Psoas muscle (tissue), 8 donors: ENCODE measurements around the gene STK26. TPM values are rescaled to one million over a fixed set of nuclear protein-coding genes. Genes with fewer than 3 reads are reported as not detected.

Source experiments
- ATAC-seq, 4 donors: fragments of 200-7000 bp; cut with Tn5 transposase; one replicate each; pipeline ENCODE4 v1.9.1; 2020; ENCODE audit warnings: moderate library complexity in 3 of 4, mild to moderate bottlenecking in 2 of 4
- DNase-seq, 2 donors: peaks; one replicate each; pipeline ENCODE4 v3.0.0-alpha.2; 2020
- H3K27ac ChIP-seq: fragments of 200-600 bp; one replicate; pipeline ENCODE4 v1.8.0; 2022
- H3K27me3 ChIP-seq, 3 donors: fragments of 200-600 bp in 1 of 3; one replicate each; pipeline versions ENCODE4 v1.6.1 to v1.8.0; 2013 to 2022; ENCODE audit warnings: low read length in 2 of 3, mild to moderate bottlenecking in 2 of 3, moderate library complexity in 1 of 3; ENCODE audit not compliant: insufficient read depth in 3 of 3
- H3K36me3 ChIP-seq, 2 donors: fragments of 200-600 bp in 1 of 2; one replicate each; pipeline versions ENCODE4 v1.6.1 to v1.8.0; 2013 to 2022; ENCODE audit warnings: low read depth in 1 of 2, mild to moderate bottlenecking in 1 of 2, moderate library complexity in 1 of 2; ENCODE audit not compliant: insufficient read depth in 1 of 2
- H3K4me1 ChIP-seq: fragments of 200-600 bp; one replicate; pipeline ENCODE4 v1.8.0; 2022
- H3K4me3 ChIP-seq: fragments of 200-600 bp; one replicate; pipeline ENCODE4 v1.8.0; 2022; ENCODE audit warnings: mild to moderate bottlenecking
- H3K9me3 ChIP-seq: fragments of 200-600 bp; one replicate; pipeline ENCODE4 v1.8.0; 2022
- WGBS, 3 donors: extraction: QIAGEN DNeasy Blood & Tissue Kit; methylation state at CpG; one replicate each; pipeline versions ENCODE4 v1.1.6 to v1.1.7; 2013; 5-methylcytosine and 5-hydroxymethylcytosine counted together
- intact Hi-C, 2 donors: fragments of 100-400 bp; cut with DNase I; formaldehyde crosslinking; loops; one replicate each; pipeline versions ENCODE4 v1.11.0 to v1.14.2; 2022
- polyA plus RNA-seq, 3 donors: library from polyadenylated mRNA; stranded (reverse); fragments of 200-250 nt; gene quantifications; one replicate each; pipeline ENCODE4 v1.2.3, GENCODE V29; 2013
- total RNA-seq, 4 donors: library from RNA; stranded (reverse); fragmentation: NEBNext Ultra II Directional in 2 of 4; extraction: Animal tissue kit (Norgen Biotek cat#: 25700) in 2 of 4; gene quantifications; one replicate each; pipeline versions ENCODE4 v1.2.1 to v1.2.4, GENCODE V29; 2021 to 2023
- TF ChIP-seq, protein P1 (sequence below): fragments of 200-600 bp; IDR thresholded peaks from one replicate; pipeline ENCODE4 v1.8.0; 2022; ENCODE audit warnings: antibody characterized with exemption
- donor health status: healthy with polysubstance abuse.
- donor health status: DM: no; HTN: no; CAD: no; lungs with moderate emphysema.
- donor health status: Bipolar disorder and iron deficiency.
- donor health status: healthy.
- donor health status: DM: yes; HTN: yes; CAD: no.
- donor health status: DM: no; HTN: no; CAD: no.
- donor health status: DM: no; HTN: no; CAD: no.
- donor health status: DM: yes; HTN: yes; CAD: no.

Gene STK26
- total and polyA plus RNA-seq, 7 donors = 0.25 to 0.79 (median 0.44) TPM

- no peaks in the 10 kb centered on the region for H3K36me3 ChIP-seq
- no peak overlapping the region for H3K4me3 ChIP-seq
- H3K27me3 ChIP-seq = peaks cover 0 to 12% (median 0%) of the 10 kb centered on the region in 3 donors
- H3K27ac ChIP-seq = no peak overlapping the region
- ATAC-seq (no peak), DNase-seq (no peak)
- intact Hi-C loops = no loop called here
- H3K4me1 ChIP-seq = no peaks in the 10 kb centered on the region
- no peaks in the 10 kb centered on the region for H3K9me3 ChIP-seq
- TF ChIP-seq, protein P1, sequence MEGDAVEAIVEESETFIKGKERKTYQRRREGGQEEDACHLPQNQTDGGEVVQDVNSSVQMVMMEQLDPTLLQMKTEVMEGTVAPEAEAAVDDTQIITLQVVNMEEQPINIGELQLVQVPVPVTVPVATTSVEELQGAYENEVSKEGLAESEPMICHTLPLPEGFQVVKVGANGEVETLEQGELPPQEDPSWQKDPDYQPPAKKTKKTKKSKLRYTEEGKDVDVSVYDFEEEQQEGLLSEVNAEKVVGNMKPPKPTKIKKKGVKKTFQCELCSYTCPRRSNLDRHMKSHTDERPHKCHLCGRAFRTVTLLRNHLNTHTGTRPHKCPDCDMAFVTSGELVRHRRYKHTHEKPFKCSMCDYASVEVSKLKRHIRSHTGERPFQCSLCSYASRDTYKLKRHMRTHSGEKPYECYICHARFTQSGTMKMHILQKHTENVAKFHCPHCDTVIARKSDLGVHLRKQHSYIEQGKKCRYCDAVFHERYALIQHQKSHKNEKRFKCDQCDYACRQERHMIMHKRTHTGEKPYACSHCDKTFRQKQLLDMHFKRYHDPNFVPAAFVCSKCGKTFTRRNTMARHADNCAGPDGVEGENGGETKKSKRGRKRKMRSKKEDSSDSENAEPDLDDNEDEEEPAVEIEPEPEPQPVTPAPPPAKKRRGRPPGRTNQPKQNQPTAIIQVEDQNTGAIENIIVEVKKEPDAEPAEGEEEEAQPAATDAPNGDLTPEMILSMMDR = no peak
Measured at GRCh38 chrX:132107291-132107690, 84.2 kb downstream of the STK26 start.

DNA sequence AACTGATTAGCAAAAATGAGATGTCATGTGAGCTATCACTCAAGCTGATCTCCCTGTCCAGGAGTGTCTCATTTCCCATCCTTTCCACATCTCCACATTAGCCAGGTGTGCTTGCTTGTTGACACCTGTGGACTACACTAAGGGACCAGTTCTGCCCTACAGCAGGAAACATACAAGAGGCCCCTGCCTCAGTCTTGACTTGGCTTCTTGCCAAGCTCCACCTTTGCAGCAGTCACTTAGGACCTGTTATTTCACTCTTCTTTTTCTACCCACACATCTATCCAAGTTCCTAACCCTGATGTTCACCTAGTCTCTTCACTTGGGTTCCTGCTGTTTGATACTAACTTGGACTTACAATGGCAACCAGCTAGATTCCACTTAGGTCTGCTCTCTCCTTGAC, 91.5 kb downstream of the STK26 start:
- no peaks in the 10 kb centered on the region for H3K9me3 ChIP-seq
- TF ChIP-seq, protein P1 = no peak
- peaks cover 0 to 9% (median 0%) of the 10 kb centered on the region in 3 donors for H3K27me3 ChIP-seq
- no peaks in the 10 kb centered on the region for H3K4me1 ChIP-seq
- H3K4me3 ChIP-seq = no peak overlapping the region
- no peak for ATAC-seq
- DNase-seq = no peak
- intact Hi-C loops = no loop called here
- no peaks in the 10 kb centered on the region for H3K36me3 ChIP-seq
- H3K27ac ChIP-seq = no peak overlapping the region

DNA sequence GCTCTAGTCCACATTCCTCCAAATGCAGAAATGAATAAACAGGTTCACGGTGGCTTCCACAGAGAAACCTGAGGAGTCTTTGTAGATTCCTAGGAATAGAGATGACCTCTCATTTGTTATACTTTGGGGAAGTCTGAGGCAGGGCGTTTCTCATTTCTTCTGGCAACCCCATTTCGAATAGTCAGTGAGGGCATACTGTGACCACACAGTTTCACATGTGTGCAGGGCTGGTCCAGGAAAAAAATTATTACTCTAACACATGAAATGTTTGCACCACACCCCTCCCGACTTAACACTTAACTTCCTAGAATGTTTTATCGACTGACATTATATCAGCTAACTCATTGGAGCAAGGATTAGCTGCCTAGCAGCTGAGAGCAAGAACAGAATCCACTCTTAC, 92.7 kb downstream of the STK26 start:
- Histone ChIP-seq H3K4me3 (no peak overlapping the region), H3K4me1 (no peaks in the 10 kb centered on the region), H3K27ac (no peak overlapping the region), H3K27me3 (peaks cover 0 to 7% (median 0%) of the 10 kb centered on the region in 3 donors), H3K36me3 (no peaks in the 10 kb centered on the region), H3K9me3 (no peaks in the 10 kb centered on the region)
- DNase-seq (no peak), ATAC-seq (no peak)
- intact Hi-C loops = no loop called here
- WGBS, 3 donors = 46 to 66% (median 51%) methylated on average over 5 of the region's 5 CpGs
- TF ChIP-seq, protein P1 = no peak

GRCh38 chrX:132118358-132118757, 95.3 kb downstream of the STK26 start:
- TF ChIP-seq, protein P1 = no peak
- WGBS, 3 donors = 92 to 100% (median 93%) methylated on average over 3 to 4 of the region's 4 CpGs
- Histone ChIP-seq H3K27ac (no peak overlapping the region), H3K4me3 (no peak overlapping the region), H3K9me3 (no peaks in the 10 kb centered on the region), H3K27me3 (peaks cover 0 to 7% (median 0%) of the 10 kb centered on the region in 3 donors), H3K36me3 (no peaks in the 10 kb centered on the region), H3K4me1 (no peaks in the 10 kb centered on the region)
- no peak for ATAC-seq
- DNase-seq = no peak
- intact Hi-C loops = no loop called here

GRCh38 chrX:132119283-132119682, 96.2 kb downstream of the STK26 start:
- ATAC-seq (no peak), DNase-seq (no peak)
- TF ChIP-seq, protein P1 = no peak
- H3K9me3 ChIP-seq = no peaks in the 10 kb centered on the region
- intact Hi-C loops = no loop called here
- no peak overlapping the region for H3K27ac ChIP-seq
- WGBS, 3 donors = 46 to 68% (median 66%) methylated on average over 3 of the region's 3 CpGs
- peaks cover 0 to 7% (median 0%) of the 10 kb centered on the region in 3 donors for H3K27me3 ChIP-seq
- no peak overlapping the region for H3K4me3 ChIP-seq
- H3K36me3 ChIP-seq = no peaks in the 10 kb centered on the region
- H3K4me1 ChIP-seq = no peaks in the 10 kb centered on the region
